Spleen (tissue), 7 donors: ENCODE results near the gene FAM216A.

Experiments used
- CTCF ChIP-seq, 11 experiments: fragments of 200-600 bp in 7 of 11; fragments of 450-650 bp in 4 of 11; sonication (generic) in 4 of 11; IDR thresholded peaks in 8 of 11; conservative IDR thresholded peaks in 3 of 11; 1 replicate in 7 of 11; 2 replicates in 4 of 11; pipeline versions ENCODE4 v1.4.0 to v1.8.0; 2016 to 2021; ENCODE audit warnings: antibody characterized with exemption in 11 of 11, inconsistent platforms in 4 of 11, mild to moderate bottlenecking in 1 of 11
- POLR2AphosphoS5 ChIP-seq, 3 donors: sonication (generic); formaldehyde crosslinking; IDR thresholded peaks; one replicate each; pipeline ENCODE4 v1.5.1; 2017; ENCODE audit warnings: antibody characterized with exemption in 3 of 3
- donor health status: DM: no; HTN: no; CAD: no; lungs with moderate emphysema.
- donor health status: DM: no; HTN: no; CAD: no.
- donor health status: DM: no; HTN: no; CAD: no.

- TF ChIP-seq CTCF (IDR thresholded peaks at IDR 0.05 in 8 of 11, conservative IDR thresholded peaks at IDR 0.05 in 3 of 11) (no peak), POLR2AphosphoS5 (IDR thresholded peaks at IDR 0.05) (no peak)
Measured at GRCh38 chr12:110421701-110422100, 46.9 kb upstream of the FAM216A start.
